Gastrocnemius medialis (tissue), 4 donors: ENCODE measurements around the gene LYPD6B.

Source experiments
- POLR2A ChIP-seq, 2 donors: fragments of 450-650 bp; IDR thresholded peaks; one replicate each; pipeline ENCODE4 v1.6.1; 2017; ENCODE audit warnings: antibody characterized with exemption in 2 of 2, mild to moderate bottlenecking in 2 of 2, moderate library complexity in 2 of 2
- TF ChIP-seq, protein P1 (sequence below), 5 experiments: fragments of 450-650 bp in 3 of 5; fragments of 200-600 bp in 2 of 5; sonication (generic) in 2 of 5; IDR thresholded peaks in 4 of 5; conservative IDR thresholded peaks in 1 of 5; 1 replicate in 4 of 5; 2 replicates in 1 of 5; pipeline ENCODE4 v1.5.1; 2016 to 2019; ENCODE audit warnings: antibody characterized with exemption in 5 of 5, mild to moderate bottlenecking in 3 of 5, moderate library complexity in 3 of 5

DNA sequence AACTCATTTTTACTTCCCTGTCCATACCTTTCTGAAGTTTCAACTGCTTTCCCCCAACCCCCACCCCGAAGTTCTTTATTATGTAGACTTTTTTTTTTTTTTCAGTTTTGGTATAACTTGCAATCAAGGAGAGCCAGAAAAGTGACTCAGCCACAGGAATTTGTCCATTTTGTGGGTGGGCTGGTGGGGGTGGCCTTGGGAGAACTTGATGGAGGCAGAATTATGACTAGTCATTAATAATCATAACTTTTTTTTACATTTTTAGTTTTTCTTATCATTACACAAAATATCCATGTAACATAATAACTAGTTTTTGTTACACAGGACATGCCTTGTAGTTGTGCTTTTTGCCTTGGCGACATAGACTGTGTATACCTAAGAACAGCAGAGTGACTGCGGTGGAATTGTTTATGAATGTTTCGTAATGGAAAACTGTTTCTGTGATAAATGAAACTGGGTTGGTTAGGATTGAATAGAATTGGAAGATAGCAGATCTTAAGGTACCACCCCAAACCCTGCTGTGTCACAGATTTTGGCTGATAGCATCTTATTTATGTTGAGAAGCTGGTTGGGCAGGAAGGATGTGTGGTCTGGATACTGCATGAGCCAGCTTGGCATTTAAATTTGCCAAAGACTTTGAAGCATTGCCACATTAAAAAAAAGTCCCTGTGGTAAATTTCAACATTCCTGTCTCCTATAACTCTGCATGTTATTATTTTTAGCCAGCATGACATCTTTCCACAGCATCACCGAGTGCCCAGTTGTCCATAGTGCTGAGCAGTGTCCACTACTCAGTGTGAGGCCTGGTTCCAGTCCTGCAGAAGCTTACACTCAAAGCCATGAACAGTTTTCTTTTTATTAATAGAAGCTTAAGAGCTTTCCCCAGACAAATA lies 30.7 kb downstream of the LYPD6B start:
- TF ChIP-seq, protein P1, sequence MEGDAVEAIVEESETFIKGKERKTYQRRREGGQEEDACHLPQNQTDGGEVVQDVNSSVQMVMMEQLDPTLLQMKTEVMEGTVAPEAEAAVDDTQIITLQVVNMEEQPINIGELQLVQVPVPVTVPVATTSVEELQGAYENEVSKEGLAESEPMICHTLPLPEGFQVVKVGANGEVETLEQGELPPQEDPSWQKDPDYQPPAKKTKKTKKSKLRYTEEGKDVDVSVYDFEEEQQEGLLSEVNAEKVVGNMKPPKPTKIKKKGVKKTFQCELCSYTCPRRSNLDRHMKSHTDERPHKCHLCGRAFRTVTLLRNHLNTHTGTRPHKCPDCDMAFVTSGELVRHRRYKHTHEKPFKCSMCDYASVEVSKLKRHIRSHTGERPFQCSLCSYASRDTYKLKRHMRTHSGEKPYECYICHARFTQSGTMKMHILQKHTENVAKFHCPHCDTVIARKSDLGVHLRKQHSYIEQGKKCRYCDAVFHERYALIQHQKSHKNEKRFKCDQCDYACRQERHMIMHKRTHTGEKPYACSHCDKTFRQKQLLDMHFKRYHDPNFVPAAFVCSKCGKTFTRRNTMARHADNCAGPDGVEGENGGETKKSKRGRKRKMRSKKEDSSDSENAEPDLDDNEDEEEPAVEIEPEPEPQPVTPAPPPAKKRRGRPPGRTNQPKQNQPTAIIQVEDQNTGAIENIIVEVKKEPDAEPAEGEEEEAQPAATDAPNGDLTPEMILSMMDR (IDR thresholded peaks at IDR 0.05 in 4 of 5, conservative IDR thresholded peaks at IDR 0.05 in 1 of 5) = no peak
- no peak for TF ChIP-seq POLR2A (IDR thresholded peaks at IDR 0.05)
